ENCODE measurements around the gene ALDOA.

Gene ALDOA

GRCh38 chr16:30053376-30054015, 12.1 kb upstream of the ALDOA start:
- no peak for TF ChIP-seq CTCF (conservative IDR thresholded peaks at IDR 0.05; ENCODE audit: control insufficient read depth, insufficient read depth, low read depth, low read length)
- peak overlapping the region; percentile 68 for H3K4me3 ChIP-seq (ENCODE audit: control insufficient read depth, low read depth, low read length)
- DNase-seq (ENCODE audit: low read depth): no peak

- DNase-seq (ENCODE audit: low read depth): no peak
- H3K4me3 ChIP-seq (ENCODE audit: control insufficient read depth, low read depth, low read length): no peak overlapping the region
- TF ChIP-seq CTCF (conservative IDR thresholded peaks at IDR 0.05; ENCODE audit: control insufficient read depth, insufficient read depth, low read depth, low read length): no peak
Observed at GRCh38 chr16:30054451-30054850, 11.1 kb upstream of the ALDOA start.

GRCh38 chr16:30054959-30055553, 10.5 kb upstream of the ALDOA start:
- no peak for DNase-seq (ENCODE audit: low read depth)
- peak; percentile 57 for TF ChIP-seq CTCF (conservative IDR thresholded peaks at IDR 0.05; ENCODE audit: control insufficient read depth, insufficient read depth, low read depth, low read length)
- no peak overlapping the region for H3K4me3 ChIP-seq (ENCODE audit: control insufficient read depth, low read depth, low read length)

- TF ChIP-seq CTCF (conservative IDR thresholded peaks at IDR 0.05; ENCODE audit: control insufficient read depth, insufficient read depth, low read depth, low read length): no peak
- no peak overlapping the region for H3K4me3 ChIP-seq (ENCODE audit: control insufficient read depth, low read depth, low read length)
- DNase-seq (ENCODE audit: low read depth): no peak
Observed at GRCh38 chr16:30060346-30060745, 5.2 kb upstream of the ALDOA start.

- H3K4me3 ChIP-seq (ENCODE audit: control insufficient read depth, low read depth, low read length): no peak overlapping the region
- DNase-seq (ENCODE audit: low read depth): no peak
- TF ChIP-seq CTCF (conservative IDR thresholded peaks at IDR 0.05; ENCODE audit: control insufficient read depth, insufficient read depth, low read depth, low read length): no peak
Observed at GRCh38 chr16:30060836-30061554, 4.6 kb upstream of the ALDOA start.

- no peak for TF ChIP-seq CTCF (conservative IDR thresholded peaks at IDR 0.05; ENCODE audit: control insufficient read depth, insufficient read depth, low read depth, low read length)
- no peak overlapping the region for H3K4me3 ChIP-seq (ENCODE audit: control insufficient read depth, low read depth, low read length)
- no peak for DNase-seq (ENCODE audit: low read depth)
Observed at GRCh38 chr16:30063278-30063892, 2.2 kb upstream of the ALDOA start.
